PC-9 (cell line): ENCODE results near the gene CNTN6. TPM values are rescaled to one million over a fixed set of nuclear protein-coding genes. Genes with fewer than 3 reads are reported as not detected.

ENCODE experiments used
- BruUV-seq: library from RNA; stranded (reverse); fragments of 400-500 nt; replicated peaks from 2 replicates; lab custom pipeline; 2021; lab: Mats Ljungman, UMichigan
- CTCF ChIA-PET: fragments of 300-600 bp; sonication (Branson Sonifier 250); formaldehyde crosslinking; loops from one replicate; lab custom pipeline; 2022; ENCODE audit warnings: antibody characterized with exemption; lab: Charles Lee
- POLR2A ChIA-PET: fragments of 300-600 bp; sonication (Branson Sonifier 250); formaldehyde crosslinking; loops from one replicate; lab custom pipeline; 2022; ENCODE audit warnings: antibody characterized with exemption; ENCODE audit not compliant: unreplicated experiment; lab: Charles Lee
- DNase-seq, 2 experiments: peaks; one replicate each; pipeline versions ENCODE4 v3.0.0 to v3.0.0-alpha.2; 2015 to 2022; ENCODE audit warnings: mixed read lengths in 1 of 2
- H2AFZ ChIP-seq: fragments of 200-600 bp; sonication (generic); 2 replicates; pipeline ENCODE4 v1.8.1; 2017; ENCODE audit warnings: antibody characterized with exemption
- H3F3A ChIP-seq: fragments of 200-600 bp; sonication (generic); 2 replicates; pipeline ENCODE4 v1.8.1; 2017; ENCODE audit warnings: antibody characterized with exemption, mild to moderate bottlenecking, low read depth; ENCODE audit not compliant: insufficient read depth
- H3K27ac ChIP-seq: fragments of 200-600 bp; sonication (generic); 2 replicates; pipeline ENCODE4 v1.6.1; 2016; ENCODE audit warnings: mixed run types
- H3K27me3 ChIP-seq: fragments of 200-600 bp; sonication (generic); 2 replicates; pipeline ENCODE4 v1.6.1; 2016; ENCODE audit warnings: low read depth, mixed run types; ENCODE audit not compliant: insufficient read depth
- H3K36me3 ChIP-seq: fragments of 200-600 bp; sonication (generic); 2 replicates; pipeline ENCODE4 v1.6.1; 2016; ENCODE audit warnings: low read depth, mixed run types
- H3K4me1 ChIP-seq: fragments of 200-600 bp; sonication (generic); replicated peaks from 2 replicates; pipeline ENCODE4 v1.6.1; 2016; ENCODE audit warnings: mixed run types; ENCODE audit not compliant: insufficient read depth
- H3K4me2 ChIP-seq: fragments of 200-600 bp; sonication (generic); 2 replicates; pipeline ENCODE4 v1.6.1; 2017; ENCODE audit warnings: mixed run types
- H3K4me3 ChIP-seq: fragments of 200-600 bp; sonication (generic); 2 replicates; pipeline ENCODE4 v1.6.1; 2016; ENCODE audit warnings: mixed run types
- H3K79me2 ChIP-seq: fragments of 200-600 bp; sonication (generic); 2 replicates; pipeline ENCODE4 v1.6.1; 2017; ENCODE audit warnings: low read depth, mixed run types
- H3K9me2 ChIP-seq: fragments of 200-600 bp; sonication (generic); 2 replicates; pipeline ENCODE4 v1.8.1; 2017; ENCODE audit warnings: mild to moderate bottlenecking; ENCODE audit not compliant: insufficient read depth
- H3K9me3 ChIP-seq: fragments of 200-600 bp; sonication (generic); 2 replicates; pipeline ENCODE4 v1.8.1; 2016; ENCODE audit warnings: low read depth; ENCODE audit not compliant: insufficient read depth
- H4K20me1 ChIP-seq: fragments of 200-600 bp; sonication (generic); 2 replicates; pipeline ENCODE4 v1.8.1; 2017; ENCODE audit not compliant: insufficient read depth
- EZH2 ChIP-seq: fragments of 200-600 bp; sonication (generic); IDR thresholded peaks from 2 replicates; pipeline ENCODE4 v1.8.0; 2017; ENCODE audit warnings: antibody characterized with exemption, low read depth
- intact Hi-C: fragments of 100-400 bp; cut with micrococcal nuclease; formaldehyde crosslinking; loops from one replicate; pipeline ENCODE4 v1.10.0; 2022; ENCODE audit not compliant: unreplicated experiment
- total RNA-seq: library from RNA; stranded (reverse); gene quantifications from 2 replicates; pipeline ENCODE4 v1.2.3, GENCODE V29; 2021
- TF ChIP-seq, protein P1 (sequence below): fragments of 200-600 bp; sonication (generic); conservative IDR thresholded peaks from 2 replicates; pipeline ENCODE4 v1.6.1; 2017; ENCODE audit warnings: mixed run types, antibody characterized with exemption, mild to moderate bottlenecking, moderate library complexity

CNTN6 gene
- total RNA-seq, 1 experiment from 2014 or later = not detected

- DNase-seq = no peak
- H3K27me3 ChIP-seq = no peaks in the 10 kb centered on the region
- no peaks in the 10 kb centered on the region for H3K79me2 ChIP-seq
- H2AFZ ChIP-seq = no peak overlapping the region
- no peak overlapping the region for H3K4me3 ChIP-seq
- no peak overlapping the region for H3K4me2 ChIP-seq
- H3K9me3 ChIP-seq = no peaks in the 10 kb centered on the region
- H3K9me2 ChIP-seq = no peaks in the 10 kb centered on the region
- POLR2A ChIA-PET = no interaction called here
- TF ChIP-seq EZH2 = no peak
- TF ChIP-seq, protein P1, sequence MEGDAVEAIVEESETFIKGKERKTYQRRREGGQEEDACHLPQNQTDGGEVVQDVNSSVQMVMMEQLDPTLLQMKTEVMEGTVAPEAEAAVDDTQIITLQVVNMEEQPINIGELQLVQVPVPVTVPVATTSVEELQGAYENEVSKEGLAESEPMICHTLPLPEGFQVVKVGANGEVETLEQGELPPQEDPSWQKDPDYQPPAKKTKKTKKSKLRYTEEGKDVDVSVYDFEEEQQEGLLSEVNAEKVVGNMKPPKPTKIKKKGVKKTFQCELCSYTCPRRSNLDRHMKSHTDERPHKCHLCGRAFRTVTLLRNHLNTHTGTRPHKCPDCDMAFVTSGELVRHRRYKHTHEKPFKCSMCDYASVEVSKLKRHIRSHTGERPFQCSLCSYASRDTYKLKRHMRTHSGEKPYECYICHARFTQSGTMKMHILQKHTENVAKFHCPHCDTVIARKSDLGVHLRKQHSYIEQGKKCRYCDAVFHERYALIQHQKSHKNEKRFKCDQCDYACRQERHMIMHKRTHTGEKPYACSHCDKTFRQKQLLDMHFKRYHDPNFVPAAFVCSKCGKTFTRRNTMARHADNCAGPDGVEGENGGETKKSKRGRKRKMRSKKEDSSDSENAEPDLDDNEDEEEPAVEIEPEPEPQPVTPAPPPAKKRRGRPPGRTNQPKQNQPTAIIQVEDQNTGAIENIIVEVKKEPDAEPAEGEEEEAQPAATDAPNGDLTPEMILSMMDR = no peak
- BruUV-seq = no TSS peak
- no peaks in the 10 kb centered on the region for H3K4me1 ChIP-seq
- CTCF ChIA-PET = no interaction called here
- H4K20me1 ChIP-seq = no peaks in the 10 kb centered on the region
- no peak overlapping the region for H3K27ac ChIP-seq
- H3K36me3 ChIP-seq = no peaks in the 10 kb centered on the region
- no peaks in the 10 kb centered on the region for H3F3A ChIP-seq
- intact Hi-C loops = no loop called here
These were observed 763 bp upstream of the CNTN6 start for GRCh38 chr3:1092061-1092460.

GRCh38 chr3:1093217-1093616 is 393 bp downstream of the CNTN6 start:
- Histone ChIP-seq H3K27ac (no peak overlapping the region), H3K27me3 (no peaks in the 10 kb centered on the region), H3K79me2 (no peaks in the 10 kb centered on the region), H3F3A (no peaks in the 10 kb centered on the region), H2AFZ (no peak overlapping the region), H3K36me3 (no peaks in the 10 kb centered on the region), H3K9me3 (no peaks in the 10 kb centered on the region), H3K9me2 (no peaks in the 10 kb centered on the region), H4K20me1 (no peaks in the 10 kb centered on the region), H3K4me1 (no peaks in the 10 kb centered on the region), H3K4me3 (no peak overlapping the region), H3K4me2 (no peak overlapping the region)
- no peak for DNase-seq
- intact Hi-C loops = no loop called here
- CTCF ChIA-PET = no interaction called here
- POLR2A ChIA-PET = no interaction called here
- TF ChIP-seq EZH2 = no peak
- TF ChIP-seq, protein P1 = no peak
- no TSS peak for BruUV-seq

DNA sequence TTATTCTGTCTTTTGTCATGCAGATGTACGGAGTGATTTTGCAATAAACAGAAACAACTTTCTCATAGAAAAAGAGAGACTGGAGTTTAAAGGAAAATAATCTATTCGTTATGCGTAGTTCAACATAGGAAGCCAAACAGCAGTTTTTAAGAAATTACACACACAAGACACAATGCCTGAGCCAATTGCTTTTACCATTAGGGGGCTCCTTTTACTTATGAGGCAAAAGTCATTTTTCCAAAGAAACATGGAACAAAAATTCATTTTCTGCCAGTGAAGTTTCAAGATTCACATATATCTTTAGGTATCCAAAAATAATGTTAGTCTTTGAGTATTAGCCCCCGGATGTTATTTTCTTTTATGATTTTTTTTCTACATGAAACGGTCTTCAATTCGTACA is 10.7 kb downstream of the CNTN6 start:
- no peak overlapping the region for H3K4me2 ChIP-seq
- H3K4me1 ChIP-seq = no peaks in the 10 kb centered on the region
- no peaks in the 10 kb centered on the region for H3K36me3 ChIP-seq
- H3K27me3 ChIP-seq = no peaks in the 10 kb centered on the region
- intact Hi-C loops = no loop called here
- no peak overlapping the region for H2AFZ ChIP-seq
- no peaks in the 10 kb centered on the region for H3F3A ChIP-seq
- H4K20me1 ChIP-seq = no peaks in the 10 kb centered on the region
- TF ChIP-seq, protein P1 = no peak
- TF ChIP-seq EZH2 = no peak
- H3K9me2 ChIP-seq = no peaks in the 10 kb centered on the region
- BruUV-seq = no TSS peak
- CTCF ChIA-PET = no interaction called here
- no peak for DNase-seq
- no peak overlapping the region for H3K27ac ChIP-seq
- H3K9me3 ChIP-seq = no peaks in the 10 kb centered on the region
- no peaks in the 10 kb centered on the region for H3K79me2 ChIP-seq
- POLR2A ChIA-PET = no interaction called here
- H3K4me3 ChIP-seq = no peak overlapping the region
